HG03060 (cell line): ENCODE results near the gene ADAM29.
"Not testable (repeated sequence)": the region's sequence is repeated elsewhere in the genome, so short reads cannot be mapped to it uniquely, and the experiment has no call there.

ENCODE experiments used
- ATAC-seq: cut with Tn5 transposase; IDR thresholded peaks from one replicate; pipeline ENCODE4 v1.9.1; 2021; ENCODE audit warnings: low read depth, moderate number of reproducible peaks; ENCODE audit not compliant: unreplicated experiment

ADAM29 gene

GRCh38 chr4:174946246-174946645 is 28.1 kb downstream of the ADAM29 start:
- no peak for ATAC-seq

- no peak for ATAC-seq
These were observed 30.7 kb downstream of the ADAM29 start for GRCh38 chr4:174948826-174949225.

DNA sequence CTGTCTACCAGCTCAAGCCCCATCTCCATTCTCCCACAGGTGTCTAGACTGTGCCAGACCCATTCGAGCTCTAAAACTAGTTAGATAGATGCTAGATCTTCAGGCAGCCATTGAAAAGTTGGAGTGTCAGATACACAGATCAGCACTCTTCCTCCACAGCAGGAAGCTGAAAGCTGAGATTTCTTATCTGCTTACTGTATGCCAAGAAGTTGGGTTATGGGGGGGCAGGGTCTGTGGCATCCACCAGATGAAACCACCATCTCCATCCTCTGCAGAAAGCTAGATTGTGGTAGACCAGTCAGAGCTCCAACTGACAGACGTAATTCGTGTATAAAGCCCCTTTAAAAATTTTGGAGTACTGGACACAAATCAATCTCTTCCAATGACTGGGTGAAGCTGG is 54.8 kb downstream of the ADAM29 start:
- no peak for ATAC-seq

- ATAC-seq, result no peak
These were observed 55.2 kb downstream of the ADAM29 start for GRCh38 chr4:174973336-174973735.

DNA sequence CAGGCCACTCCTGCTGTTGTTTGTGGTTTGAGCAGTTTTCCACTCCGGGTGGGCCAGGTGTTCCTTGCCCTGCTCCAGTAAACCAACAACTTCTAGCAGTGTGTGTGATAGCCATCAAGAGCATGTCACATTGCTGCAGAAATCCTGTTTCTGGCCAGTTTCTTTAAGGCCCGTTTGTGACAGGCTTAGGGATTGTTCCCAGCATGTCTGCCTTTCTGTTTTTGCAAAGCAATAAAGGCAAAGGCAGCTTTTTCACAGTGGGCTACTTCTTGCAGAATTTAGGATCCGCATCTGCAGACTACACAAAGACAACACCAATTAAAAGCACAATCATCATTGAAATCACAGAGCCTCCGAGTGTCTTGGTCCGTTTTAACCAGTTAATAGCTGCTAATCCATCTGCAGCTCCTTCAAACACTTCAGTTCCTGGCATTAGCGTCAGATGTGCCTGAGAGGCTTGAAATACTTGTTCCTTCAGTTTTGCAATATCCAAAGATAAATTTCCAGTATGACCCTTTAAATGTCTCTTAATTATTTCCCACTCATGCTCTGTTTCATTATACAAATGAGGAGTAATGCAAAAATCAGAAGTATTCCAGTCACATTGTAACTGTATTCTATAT is 65.1 kb downstream of the ADAM29 start:
- ATAC-seq, result no peak

DNA sequence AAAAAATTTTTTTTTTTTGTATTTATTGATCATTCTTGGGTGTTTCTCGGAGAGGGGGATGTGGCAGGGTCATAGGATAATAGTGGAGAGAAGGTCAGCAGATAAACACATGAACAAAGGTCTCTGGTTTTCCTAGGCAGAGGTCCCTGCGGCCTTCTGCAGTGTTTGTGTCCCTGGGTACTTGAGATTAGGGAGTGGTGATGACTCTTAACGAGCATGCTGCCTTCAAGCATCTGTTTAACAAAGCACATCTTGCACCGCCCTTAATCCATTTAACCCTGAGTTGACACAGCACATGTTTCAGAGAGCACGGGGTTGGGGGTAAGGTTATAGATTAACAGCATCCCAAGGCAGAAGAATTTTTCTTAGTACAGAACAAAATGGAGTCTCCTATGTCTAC is 65.7 kb downstream of the ADAM29 start:
- not testable (repeated sequence) for ATAC-seq

DNA sequence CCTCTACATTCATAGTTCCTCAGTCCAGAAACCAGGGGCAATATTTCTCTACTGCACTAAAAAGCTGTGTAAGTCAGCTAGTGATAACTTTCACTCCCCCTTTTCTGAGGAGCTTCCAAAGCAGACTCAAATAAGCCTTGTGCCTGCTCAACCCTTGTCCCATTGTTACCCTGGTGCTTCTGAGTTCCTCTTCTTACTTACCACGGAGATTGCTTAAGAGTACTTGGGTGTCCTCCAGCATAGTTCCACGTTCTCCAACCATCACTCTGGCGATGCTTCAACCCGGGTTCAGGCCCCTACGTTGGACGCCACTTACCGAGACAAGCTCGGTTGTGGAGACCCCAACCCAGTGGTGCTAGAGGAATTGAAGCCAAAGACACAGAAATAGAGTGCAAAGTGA is 71.6 kb downstream of the ADAM29 start:
- ATAC-seq, result no peak

DNA sequence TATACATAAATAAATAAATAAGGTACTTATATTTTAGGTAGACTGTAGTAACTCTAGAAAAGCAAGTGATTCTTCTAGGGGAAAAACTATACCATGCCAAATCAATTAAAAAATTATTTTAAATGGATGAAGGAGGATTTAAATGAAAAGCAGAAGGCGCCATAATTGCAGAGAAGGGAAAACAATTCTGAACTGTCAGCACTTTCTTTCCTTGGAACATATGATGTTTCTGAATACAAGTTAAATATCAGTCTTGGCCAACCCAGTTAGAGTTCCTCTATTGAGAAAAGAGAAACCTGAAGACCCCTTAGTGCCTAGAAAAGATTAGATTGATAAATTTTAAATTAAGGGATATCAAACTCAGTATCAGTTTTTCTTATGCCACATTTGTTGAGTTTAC is 75.8 kb downstream of the ADAM29 start:
- ATAC-seq, result no peak

- ATAC-seq, result no peak
These were observed 77.9 kb downstream of the ADAM29 start for GRCh38 chr4:174996079-174996478.

GRCh38 chr4:174999407-174999806 is 81.2 kb downstream of the ADAM29 start:
- no peak for ATAC-seq

DNA sequence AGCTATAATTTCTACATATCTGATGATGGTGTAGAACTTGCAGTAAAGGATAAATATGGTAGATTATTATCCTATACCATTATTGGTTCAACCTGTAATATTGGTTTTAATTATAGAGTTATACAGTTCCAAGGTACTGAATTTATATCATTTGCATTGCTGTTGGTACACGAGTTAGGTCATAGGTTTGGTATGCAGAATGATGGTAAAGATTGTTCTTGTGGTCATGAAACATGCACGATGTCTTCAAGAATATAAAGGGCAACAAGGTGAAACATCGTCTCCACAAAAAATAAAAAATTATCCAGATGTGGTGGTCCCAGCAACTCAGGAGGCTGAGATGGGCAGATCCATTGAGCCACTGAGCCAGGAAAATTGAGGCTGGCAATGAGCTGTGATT is 99.6 kb downstream of the ADAM29 start:
- ATAC-seq, result no peak

DNA sequence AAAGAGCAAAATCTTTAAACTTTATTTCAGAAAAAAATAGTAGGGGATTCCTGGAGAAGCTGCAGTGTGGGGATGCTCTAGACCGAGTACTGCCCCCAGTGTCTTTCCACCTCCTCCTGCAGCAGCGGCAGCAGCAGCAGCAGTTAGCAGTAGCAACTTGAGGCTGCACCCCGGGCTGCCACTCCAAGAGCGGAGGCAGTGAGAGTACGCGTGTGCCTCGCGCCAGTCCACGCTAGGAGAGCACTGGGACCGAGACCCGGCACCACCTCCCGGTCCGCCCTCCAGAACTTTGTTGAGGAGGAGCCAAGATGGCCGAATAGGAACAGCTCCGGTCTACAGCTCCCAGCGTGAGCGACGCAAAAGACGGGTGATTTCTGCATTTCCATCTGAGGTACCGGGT is 101.3 kb downstream of the ADAM29 start:
- not testable (repeated sequence) for ATAC-seq
